WI38 (cell line): Measurements from ENCODE around the gene FMOD.

ENCODE experiments used
- H3K4me3 ChIP-seq: 2 replicates; pipeline ENCODE4 v1.5.1; 2011; ENCODE audit warnings: low read depth, mild to moderate bottlenecking, control low read depth, low read length
- TF ChIP-seq, protein P1 (sequence below): IDR thresholded peaks from 2 replicates; pipeline ENCODE4 v1.5.1; 2012; ENCODE audit warnings: low read depth, mild to moderate bottlenecking, control low read depth, low read length

Gene FMOD

DNA sequence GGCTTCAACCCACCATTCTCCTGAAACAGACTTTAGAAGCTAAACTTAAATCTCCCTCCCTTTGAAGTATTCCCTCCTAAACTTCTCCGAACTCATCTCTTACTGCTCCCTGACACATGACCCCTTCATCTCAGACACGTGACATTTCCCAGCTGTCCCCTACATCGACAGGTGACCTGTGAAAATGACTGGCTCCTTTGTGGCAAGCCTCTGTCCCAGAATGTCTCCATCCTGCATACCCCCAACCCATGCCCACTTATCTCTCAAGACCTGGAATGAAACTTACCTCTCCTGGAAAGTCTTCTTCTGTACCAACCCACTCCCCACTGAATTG lies 4.2 kb downstream of the FMOD start:
- no peak overlapping the region for H3K4me3 ChIP-seq
- TF ChIP-seq, protein P1, sequence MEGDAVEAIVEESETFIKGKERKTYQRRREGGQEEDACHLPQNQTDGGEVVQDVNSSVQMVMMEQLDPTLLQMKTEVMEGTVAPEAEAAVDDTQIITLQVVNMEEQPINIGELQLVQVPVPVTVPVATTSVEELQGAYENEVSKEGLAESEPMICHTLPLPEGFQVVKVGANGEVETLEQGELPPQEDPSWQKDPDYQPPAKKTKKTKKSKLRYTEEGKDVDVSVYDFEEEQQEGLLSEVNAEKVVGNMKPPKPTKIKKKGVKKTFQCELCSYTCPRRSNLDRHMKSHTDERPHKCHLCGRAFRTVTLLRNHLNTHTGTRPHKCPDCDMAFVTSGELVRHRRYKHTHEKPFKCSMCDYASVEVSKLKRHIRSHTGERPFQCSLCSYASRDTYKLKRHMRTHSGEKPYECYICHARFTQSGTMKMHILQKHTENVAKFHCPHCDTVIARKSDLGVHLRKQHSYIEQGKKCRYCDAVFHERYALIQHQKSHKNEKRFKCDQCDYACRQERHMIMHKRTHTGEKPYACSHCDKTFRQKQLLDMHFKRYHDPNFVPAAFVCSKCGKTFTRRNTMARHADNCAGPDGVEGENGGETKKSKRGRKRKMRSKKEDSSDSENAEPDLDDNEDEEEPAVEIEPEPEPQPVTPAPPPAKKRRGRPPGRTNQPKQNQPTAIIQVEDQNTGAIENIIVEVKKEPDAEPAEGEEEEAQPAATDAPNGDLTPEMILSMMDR, result no peak

DNA sequence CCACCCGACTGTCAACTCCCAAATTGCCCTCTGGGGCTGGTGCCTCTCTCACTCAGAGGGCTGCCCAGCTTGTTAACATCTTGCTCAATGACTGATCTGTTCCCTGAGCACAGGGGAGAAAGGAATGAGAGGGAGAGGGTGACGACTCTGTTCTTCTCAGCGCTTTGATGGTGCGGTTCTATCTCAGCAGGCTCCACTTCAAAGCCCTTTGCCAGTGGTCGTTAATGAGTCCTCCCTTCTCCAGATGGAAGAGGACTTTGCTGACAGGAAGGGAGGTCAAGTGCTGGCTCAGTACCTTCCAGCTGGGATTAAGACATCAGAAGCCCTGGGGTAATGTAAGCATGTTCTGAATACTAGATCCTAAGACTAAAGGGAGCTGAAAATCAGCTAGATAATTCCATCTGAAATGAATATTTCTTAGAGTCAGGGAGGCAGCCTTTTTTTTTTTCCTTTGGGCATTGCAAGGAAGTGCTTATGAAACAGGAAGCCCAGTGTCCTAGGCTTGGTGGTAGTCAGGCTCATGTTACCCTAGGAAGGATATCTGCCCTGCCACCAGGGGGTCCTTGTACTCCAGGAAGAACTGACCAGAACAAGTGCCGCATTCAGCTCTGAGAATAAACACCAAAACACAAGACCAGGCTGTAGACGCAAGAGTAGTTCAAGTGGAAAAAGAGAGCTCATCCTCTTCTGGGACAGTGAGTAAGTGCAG lies 4.7 kb downstream of the FMOD start:
- H3K4me3 ChIP-seq, result no peak overlapping the region
- TF ChIP-seq, protein P1, result no peak

DNA sequence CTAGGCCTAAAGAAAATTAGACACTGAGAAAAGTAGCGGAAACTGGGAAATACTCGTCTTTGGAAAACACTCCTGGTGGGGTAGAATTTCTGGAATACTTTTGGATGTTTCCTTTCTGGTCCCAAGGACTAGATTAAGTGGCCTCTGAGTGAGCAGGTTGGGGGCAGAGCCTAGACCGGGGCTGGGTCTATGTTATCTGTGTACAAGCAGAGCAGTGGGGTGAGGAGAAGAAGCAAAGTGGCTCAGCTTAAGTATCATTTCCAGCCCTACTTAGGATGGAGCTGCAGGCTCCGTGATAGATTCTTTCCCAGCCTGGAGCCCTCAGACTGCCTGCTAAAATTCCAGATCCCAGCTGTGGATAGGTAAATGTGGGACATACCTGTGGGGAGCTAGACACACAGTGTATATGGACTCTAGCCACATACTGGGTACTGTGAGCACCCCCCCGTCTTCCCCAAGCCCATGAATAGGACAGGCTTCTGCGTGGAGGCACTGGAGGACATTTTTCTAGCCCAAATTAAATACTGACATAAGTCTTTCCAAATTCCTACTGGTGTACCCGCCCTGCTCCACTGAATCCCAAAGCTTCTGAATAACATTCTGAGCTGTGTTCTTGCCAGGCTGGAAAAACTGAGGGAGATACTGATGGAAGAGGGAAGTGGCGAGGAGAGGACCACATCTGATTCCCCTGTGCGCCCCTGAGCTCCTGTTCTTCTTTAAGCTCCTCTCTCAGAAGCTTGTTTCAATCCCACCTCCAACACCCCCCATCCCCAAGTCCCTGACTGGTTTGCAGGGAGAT lies 6.8 kb downstream of the FMOD start:
- no peak overlapping the region for H3K4me3 ChIP-seq
- TF ChIP-seq, protein P1, result no peak

DNA sequence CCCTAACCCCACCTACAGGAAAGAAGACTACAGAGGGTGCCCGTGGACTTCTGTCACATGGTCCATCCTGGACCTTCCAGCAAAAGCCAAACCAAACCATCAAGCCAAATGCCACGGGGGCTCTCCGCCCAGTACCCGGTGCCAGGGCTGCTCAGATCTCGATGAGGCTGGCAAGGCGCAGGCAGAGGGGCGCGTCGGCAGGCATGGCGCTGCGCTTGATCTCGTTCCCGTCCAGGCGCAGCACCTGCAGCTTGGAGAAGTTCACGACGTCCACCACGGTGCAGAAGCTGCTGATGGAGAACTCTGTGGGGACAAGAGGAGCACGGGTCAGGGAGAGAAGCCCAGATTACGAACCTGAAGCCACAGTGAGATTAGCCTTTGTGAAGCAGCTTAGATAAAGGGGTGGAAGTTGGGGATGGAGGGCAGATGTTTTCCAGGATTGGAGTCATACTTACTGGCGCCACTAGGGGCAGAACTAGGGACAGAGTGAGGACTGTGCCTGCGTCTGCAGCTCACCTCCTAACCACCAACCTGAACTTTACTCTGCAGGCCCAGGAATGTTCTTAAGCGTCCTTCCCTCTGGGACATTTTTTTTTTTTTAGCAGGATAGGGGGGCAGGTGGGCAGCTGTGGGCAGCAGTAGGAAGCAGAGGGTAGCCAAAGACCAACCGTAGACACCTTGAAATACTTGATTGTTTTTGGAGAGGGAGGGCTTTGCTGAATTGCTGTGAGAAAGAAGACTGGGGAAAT lies 8.6 kb downstream of the FMOD start:
- no peak overlapping the region for H3K4me3 ChIP-seq
- TF ChIP-seq, protein P1, result peak; percentile 77

DNA sequence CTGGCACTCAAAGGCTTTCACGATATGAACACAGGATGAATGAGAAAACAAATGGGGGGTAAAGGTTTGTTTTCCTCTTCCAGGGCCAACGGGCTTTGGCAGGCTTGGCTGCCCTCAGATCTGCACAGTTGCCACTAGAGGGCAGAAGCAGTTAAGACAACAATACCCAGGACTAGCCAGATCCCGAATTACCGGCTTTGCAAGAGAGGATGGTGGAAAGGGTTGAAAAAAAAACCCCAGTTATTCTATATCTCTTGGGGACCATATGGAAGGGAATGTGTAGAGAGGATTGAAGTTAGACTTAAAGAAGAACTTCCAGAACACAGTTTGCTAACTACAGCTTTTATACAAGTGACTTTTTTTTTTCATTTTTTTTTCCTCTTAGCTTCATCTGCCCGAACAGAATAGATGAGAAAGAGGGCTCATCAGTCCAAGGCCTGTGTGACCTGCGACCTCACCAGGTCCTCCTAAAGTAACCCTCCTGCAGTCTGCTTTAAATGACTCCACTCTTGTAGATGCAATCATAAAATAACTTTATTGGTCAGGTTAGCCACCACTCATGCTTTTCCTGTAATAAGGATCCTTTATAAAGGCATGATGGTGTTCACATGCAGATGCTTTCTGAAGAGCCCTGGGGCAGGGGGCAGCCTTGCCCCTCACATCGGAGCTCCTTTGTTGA lies 10.7 kb downstream of the FMOD start:
- H3K4me3 ChIP-seq, result no peak overlapping the region
- TF ChIP-seq, protein P1, result peak; percentile 82

DNA sequence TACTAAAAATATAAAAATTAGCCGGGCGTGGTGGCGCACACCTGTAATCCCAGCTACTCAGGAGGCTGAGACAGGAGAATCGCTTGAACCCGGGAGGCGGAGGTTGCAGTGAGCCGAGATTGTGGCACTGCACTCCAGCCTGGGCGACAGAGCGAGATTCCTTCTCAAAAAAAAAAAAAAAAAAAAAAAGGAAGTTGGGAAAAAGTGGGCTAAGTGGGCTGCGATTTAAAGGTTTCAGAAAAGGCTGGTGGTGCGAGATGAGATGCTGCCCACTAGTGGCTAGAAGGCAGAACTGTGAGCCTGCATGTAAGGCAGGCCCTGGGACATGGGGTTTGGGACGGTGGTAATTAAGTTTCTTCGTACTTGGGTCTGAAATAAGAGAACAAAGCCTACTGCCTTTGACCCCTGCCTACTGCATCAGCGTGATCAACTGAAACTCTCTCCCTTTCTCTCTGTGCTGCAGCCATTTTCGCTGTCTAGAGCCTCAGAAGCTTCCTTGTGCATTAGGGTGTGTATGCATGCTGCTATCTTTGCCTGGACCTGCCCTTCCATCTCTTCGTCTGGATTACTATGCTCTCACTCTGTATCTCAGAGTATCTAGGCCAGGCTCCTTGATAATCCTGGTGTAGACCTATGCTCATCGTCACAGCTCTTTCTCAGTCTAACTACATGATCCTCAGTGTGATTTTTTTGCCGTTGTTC lies 12.4 kb downstream of the FMOD start:
- H3K4me3 ChIP-seq, result no peak overlapping the region
- TF ChIP-seq, protein P1, result peak; percentile 94
